ENCODE data around the gene LBR.

The LBR gene

GRCh38 chr1:225442123-225442505 lies 14.3 kb upstream of the LBR start:
- DNase-seq: no peak

- DNase-seq: peak; percentile 51
Observed at GRCh38 chr1:225441314-225442122, 13.7 kb upstream of the LBR start.

GRCh38 chr1:225440380-225441221 lies 12.8 kb upstream of the LBR start:
- no peak for DNase-seq

GRCh38 chr1:225437710-225438437 lies 10.0 kb upstream of the LBR start:
- peak; percentile 34 for DNase-seq

- no peak for DNase-seq
Observed at GRCh38 chr1:225435957-225436392, 8.1 kb upstream of the LBR start.

GRCh38 chr1:225435487-225435886 lies 7.6 kb upstream of the LBR start:
- DNase-seq: no peak

GRCh38 chr1:225435076-225435475 lies 7.2 kb upstream of the LBR start:
- no peak for DNase-seq

GRCh38 chr1:225434046-225434445 lies 6.2 kb upstream of the LBR start:
- no peak for DNase-seq

GRCh38 chr1:225431081-225431863 lies 3.4 kb upstream of the LBR start:
- DNase-seq: no peak

GRCh38 chr1:225430301-225430700 lies 2.5 kb upstream of the LBR start:
- DNase-seq: no peak

- no peak for DNase-seq
Observed at GRCh38 chr1:225428881-225429455, 1.1 kb upstream of the LBR start.

- DNase-seq: peak; percentile 97
Observed at GRCh38 chr1:225428068-225428880, 436 bp upstream of the LBR start.

GRCh38 chr1:225426395-225427234 lies 1.2 kb downstream of the LBR start:
- DNase-seq: peak; percentile 70

- DNase-seq: no peak
Observed at GRCh38 chr1:225425201-225425786, 2.5 kb downstream of the LBR start.

- DNase-seq: no peak
Observed at GRCh38 chr1:225424562-225425200, 3.2 kb downstream of the LBR start.

GRCh38 chr1:225423518-225423855 lies 4.4 kb downstream of the LBR start:
- DNase-seq: peak; percentile 76

GRCh38 chr1:225422795-225423517 lies 4.9 kb downstream of the LBR start:
- no peak for DNase-seq

GRCh38 chr1:225422031-225422605 lies 5.7 kb downstream of the LBR start:
- DNase-seq: no peak

Measured in NCI-H1092 treated with DMSO at 0.1 percent for 48 hours (cell line).